Skeletal muscle tissue (tissue), 4 donors: ENCODE measurements around the gene METTL25B. TPM values are rescaled to one million over a fixed set of nuclear protein-coding genes. Genes with fewer than 3 reads are reported as not detected.
"Not testable (repeated sequence)": the region's sequence is repeated elsewhere in the genome, so short reads cannot be mapped to it uniquely, and the experiment has no call there.

Source experiments
- H3K27ac ChIP-seq: one replicate; pipeline ENCODE4 v1.7.0; 2013; ENCODE audit warnings: mild to moderate bottlenecking, low read depth, low read length, inconsistent platforms
- H3K27me3 ChIP-seq, 3 donors: one replicate each; pipeline ENCODE4 v1.7.0; 2013; ENCODE audit warnings: low read length in 3 of 3; ENCODE audit not compliant: control insufficient read depth in 3 of 3, insufficient read depth in 3 of 3
- H3K36me3 ChIP-seq, 3 donors: one replicate each; pipeline ENCODE4 v1.7.0; 2013; ENCODE audit warnings: low read length in 3 of 3; ENCODE audit not compliant: control insufficient read depth in 3 of 3, insufficient read depth in 3 of 3
- H3K4me1 ChIP-seq, 3 donors: one replicate each; pipeline ENCODE4 v1.7.0; 2013; ENCODE audit warnings: low read length in 3 of 3, mild to moderate bottlenecking in 3 of 3; ENCODE audit not compliant: control insufficient read depth in 3 of 3, insufficient read depth in 3 of 3
- H3K4me3 ChIP-seq, 3 donors: one replicate each; pipeline ENCODE4 v1.7.0; 2013; ENCODE audit warnings: low read length in 3 of 3
- H3K9ac ChIP-seq, 3 donors: one replicate each; pipeline ENCODE4 v1.7.0; 2013; ENCODE audit warnings: low read length in 3 of 3, mild to moderate bottlenecking in 3 of 3, moderate library complexity in 2 of 3, low read depth in 1 of 3
- H3K9me3 ChIP-seq, 3 donors: one replicate each; pipeline ENCODE4 v1.7.0; 2013; ENCODE audit warnings: low read length in 3 of 3; ENCODE audit not compliant: control insufficient read depth in 3 of 3
- total RNA-seq: library from RNA; depleted of rRNA; stranded (reverse); fragments of >200 nt; gene quantifications from one replicate; pipeline ENCODE4 v1.2.3, GENCODE V29; 2014
- donor health status: Osteomylitis.

METTL25B gene
- total RNA-seq, 1 donor from 2014 or later, result 4.2 TPM

DNA sequence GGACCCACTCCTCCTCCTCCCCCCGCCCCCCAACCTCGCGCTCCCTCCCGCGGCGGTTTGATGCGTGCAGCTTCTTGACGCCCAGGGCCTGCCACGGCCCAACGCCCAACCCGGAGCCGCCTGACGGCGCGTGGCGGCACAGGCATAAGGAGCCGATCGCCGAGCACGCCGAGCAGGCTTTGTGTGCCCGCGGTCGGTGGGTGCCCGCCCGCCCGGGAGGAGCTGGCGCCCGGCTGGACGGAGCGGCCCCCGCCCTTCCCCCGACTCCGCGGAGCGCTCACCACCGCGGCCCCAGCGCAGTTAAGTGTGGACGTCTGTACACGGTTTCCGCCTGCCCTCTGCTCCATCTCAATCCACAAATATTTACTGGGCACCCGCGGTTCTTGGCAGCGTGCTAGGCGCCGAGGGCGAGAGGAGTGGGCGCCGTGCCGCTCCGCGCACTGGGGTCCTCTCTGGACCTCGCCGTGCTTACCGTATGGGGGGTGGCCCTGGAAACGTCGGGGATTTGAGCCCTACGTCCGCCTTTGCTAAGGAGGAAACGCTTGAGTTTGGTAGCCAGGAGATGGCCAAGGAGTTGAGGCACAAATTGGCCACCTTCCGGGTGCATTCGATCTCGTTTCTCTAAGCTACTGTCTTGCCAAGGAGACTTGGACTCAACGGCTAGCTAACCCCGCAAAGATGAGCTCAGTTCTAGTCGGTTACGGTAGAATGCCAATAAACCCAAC, 23.6 kb downstream of the METTL25B start:
- peak overlapping the region; percentile 93 to 98 (median 95) for H3K4me3 ChIP-seq

DNA sequence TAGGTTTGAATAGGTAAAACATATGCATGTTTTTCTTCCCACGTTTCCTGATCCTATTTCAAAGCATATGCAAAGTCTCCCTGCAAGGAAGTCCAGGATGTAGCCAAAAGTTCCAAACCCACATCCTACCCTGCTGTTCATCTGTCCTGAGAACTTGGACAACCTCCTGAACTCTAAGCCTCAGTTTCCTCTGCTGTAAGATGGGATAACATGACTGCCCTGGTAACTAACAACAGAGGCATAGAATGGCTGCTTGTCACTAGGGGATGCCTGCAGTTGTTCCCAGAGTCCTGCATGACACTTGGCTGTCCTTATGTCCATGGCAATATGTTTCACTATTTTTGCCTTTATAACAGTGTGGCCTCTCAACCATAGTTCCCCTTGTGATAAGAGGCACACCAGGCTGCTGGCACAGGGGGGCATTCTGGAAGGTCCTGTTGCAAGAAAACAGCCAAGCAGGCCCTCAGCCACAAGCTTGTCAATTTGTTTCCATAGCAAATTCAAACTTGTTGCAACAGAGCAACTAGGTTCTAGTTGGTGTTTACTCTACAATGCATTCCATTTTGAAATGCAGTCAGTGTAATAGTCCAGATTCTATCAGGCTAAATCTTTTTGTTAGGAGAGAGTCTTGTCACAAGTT, 24.7 kb downstream of the METTL25B start:
- Histone ChIP-seq H3K4me3 (peak overlapping the region; percentile 93 to 98 (median 95)), H3K27me3 (no peaks in the 10 kb centered on the region), H3K27ac (peak overlapping the region; percentile 32), H3K9ac (peak overlapping the region; percentile 98 to 99 (median 98)), H3K36me3 (peaks cover 0 to 4% (median 0%) of the 10 kb centered on the region in 3 donors), H3K4me1 (peaks cover 40 to 52% (median 50%) of the 10 kb centered on the region in 3 donors), H3K9me3 (no peaks in the 10 kb centered on the region)

More for the DNA sequence above, 23.6 kb downstream of the METTL25B start:
- H3K4me1 ChIP-seq, result peaks cover 48 to 61% (median 58%) of the 10 kb centered on the region in 3 donors
- H3K36me3 ChIP-seq, result peaks cover 0 to 4% (median 0%) of the 10 kb centered on the region in 3 donors
- H3K9ac ChIP-seq, result peak overlapping the region; percentile 98 to 99 (median 98)
- H3K27me3 ChIP-seq, result no peaks in the 10 kb centered on the region
- peak overlapping the region; percentile 100 for H3K27ac ChIP-seq
- H3K9me3 ChIP-seq, result no peaks in the 10 kb centered on the region

DNA sequence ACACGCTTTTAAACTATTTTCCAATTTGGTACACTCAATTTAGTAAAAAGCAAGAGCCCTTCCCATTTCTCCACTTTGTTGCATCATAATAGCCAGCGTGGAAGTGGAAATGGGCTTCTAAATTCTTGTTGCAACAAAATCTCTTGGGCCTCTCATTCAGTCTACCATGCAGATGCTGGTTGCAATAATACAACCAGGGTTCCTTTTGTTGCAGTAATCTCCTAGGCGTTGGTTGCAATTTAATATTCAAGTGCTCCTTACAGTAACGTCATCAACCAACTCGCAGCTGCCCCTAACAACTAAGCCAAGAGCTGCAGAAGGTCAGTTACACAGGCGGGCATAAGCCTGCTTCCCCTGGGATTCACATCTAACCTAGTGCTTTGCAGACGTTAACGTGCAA, 25.9 kb downstream of the METTL25B start:
- no peaks in the 10 kb centered on the region for H3K27me3 ChIP-seq
- peaks cover 0 to 4% (median 0%) of the 10 kb centered on the region in 3 donors for H3K36me3 ChIP-seq
- no peak overlapping the region for H3K4me3 ChIP-seq
- H3K9me3 ChIP-seq, result no peaks in the 10 kb centered on the region
- no peak overlapping the region for H3K9ac ChIP-seq
- peaks cover 27 to 40% (median 38%) of the 10 kb centered on the region in 3 donors for H3K4me1 ChIP-seq
- no peak overlapping the region for H3K27ac ChIP-seq

DNA sequence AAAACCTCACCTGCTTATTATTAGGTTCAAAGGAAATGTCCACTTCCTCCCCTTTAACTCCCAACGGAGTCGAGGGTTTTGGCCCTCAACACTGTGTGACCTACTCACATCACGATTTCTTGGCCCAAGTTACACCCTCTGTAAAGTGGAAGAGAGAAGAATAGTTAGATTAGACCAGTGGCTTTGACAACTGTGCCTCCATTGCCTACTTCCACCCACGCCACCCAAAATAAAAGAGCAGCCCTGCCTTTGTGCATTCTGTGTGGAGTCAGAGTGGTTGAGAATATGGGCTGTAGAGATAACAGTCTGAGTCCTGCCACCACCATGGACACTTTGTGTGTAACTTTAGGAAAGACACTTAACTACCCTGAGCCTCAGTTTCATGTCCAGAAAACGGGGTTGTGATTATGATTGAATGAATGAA, 27.3 kb downstream of the METTL25B start:
- no peak overlapping the region for H3K4me3 ChIP-seq
- H3K36me3 ChIP-seq, result no peaks in the 10 kb centered on the region
- H3K9ac ChIP-seq, result no peak overlapping the region
- peaks cover 18 to 33% (median 31%) of the 10 kb centered on the region in 3 donors for H3K4me1 ChIP-seq
- H3K27me3 ChIP-seq, result no peaks in the 10 kb centered on the region
- no peak overlapping the region for H3K27ac ChIP-seq
- no peaks in the 10 kb centered on the region for H3K9me3 ChIP-seq

DNA sequence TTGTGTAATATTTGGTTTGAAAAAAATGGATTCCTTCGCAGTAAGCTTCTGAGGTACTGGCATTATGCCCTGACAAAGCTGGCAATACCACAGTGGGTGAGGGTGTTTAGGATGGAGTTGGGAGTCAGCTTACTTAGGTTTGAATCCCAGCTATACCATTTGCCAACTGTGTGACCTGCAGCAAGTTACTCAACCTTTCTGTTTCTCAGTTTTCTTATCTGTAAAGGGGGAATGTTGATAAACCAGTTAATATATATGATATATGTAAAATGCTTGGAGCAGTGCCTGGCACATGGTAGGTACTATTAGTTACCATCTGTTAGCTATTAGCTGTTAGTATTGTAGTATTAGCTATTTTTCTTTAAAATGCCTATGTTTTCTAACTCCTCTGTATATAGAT, 28.1 kb downstream of the METTL25B start:
- Histone ChIP-seq H3K4me3 (no peak overlapping the region), H3K27ac (no peak overlapping the region), H3K9ac (no peak overlapping the region), H3K27me3 (no peaks in the 10 kb centered on the region), H3K36me3 (no peaks in the 10 kb centered on the region), H3K9me3 (no peaks in the 10 kb centered on the region), H3K4me1 (peaks cover 18 to 38% (median 34%) of the 10 kb centered on the region in 3 donors)

DNA sequence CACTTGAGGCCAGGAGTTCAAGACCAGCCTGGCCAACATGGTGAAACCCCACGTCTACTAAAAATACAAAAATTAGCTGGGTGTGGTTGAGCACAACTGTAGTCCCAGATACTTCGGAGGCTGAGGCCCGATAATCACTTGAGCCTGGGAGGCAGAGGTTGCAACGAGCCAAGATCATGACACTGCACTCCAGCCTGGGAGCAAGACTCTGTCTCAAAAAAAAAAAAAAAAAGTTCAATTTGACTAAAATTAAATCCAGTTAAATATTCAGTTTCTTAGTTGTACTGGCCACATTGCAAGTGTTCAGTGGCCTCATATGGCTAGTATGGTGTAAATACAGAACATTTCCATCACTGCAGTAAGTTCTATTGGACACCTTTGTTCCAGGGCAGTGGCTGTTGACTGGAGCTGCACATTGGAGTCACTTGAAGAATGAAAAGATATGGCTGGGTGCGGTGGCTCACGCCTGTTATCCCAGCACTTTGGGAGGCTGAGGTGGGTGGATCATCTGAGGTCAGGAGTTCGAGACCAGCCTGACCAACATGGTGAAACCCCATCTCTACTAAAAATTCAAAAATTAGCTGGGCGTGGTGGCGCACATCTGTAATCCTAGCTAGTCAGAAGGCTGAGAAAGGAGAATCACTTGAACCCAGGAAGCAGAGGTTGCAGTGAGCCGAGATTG, 29.4 kb downstream of the METTL25B start:
- peaks cover 12 to 36% (median 29%) of the 10 kb centered on the region in 3 donors for H3K4me1 ChIP-seq
- not testable (repeated sequence) for H3K9ac ChIP-seq, H3K27me3 ChIP-seq, H3K27ac ChIP-seq, H3K9me3 ChIP-seq, H3K36me3 ChIP-seq, H3K4me3 ChIP-seq

DNA sequence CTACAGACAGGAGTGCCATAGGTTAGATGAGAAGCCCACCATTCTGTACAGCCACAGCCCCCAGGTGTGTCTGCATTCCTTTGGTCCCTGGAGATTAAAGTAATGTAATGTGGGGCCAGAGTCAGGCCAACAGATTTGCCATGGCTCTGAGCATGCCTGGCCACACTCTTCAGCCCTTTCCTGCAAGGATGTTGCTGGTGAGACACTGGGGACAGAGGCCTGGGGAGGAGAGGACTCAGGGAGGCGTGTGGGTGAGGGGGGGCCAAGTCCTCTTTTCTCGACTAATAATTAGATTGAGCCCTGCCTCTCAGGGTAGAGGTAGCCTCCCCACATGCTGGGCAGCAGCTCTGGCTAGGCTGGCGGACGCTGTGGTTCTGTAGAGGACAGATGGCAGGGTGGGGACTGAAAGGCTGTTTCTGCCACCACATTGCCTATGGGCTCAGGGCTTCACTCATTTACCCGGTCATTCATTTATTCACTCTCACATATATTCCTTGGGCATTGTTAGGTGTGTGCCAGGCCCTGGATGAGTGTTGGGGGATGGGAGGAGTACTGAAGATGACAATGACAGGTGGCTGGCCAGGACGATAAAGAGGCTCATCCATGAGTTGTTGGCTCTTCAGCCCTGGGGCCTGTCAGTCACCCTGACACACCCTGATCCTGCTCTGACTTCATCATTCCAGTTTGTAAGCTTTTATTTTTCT, 32.0 kb downstream of the METTL25B start:
- Histone ChIP-seq H3K9ac (peak overlapping the region in 2 of 3 donors; percentile 1 to 54), H3K27me3 (no peaks in the 10 kb centered on the region), H3K36me3 (no peaks in the 10 kb centered on the region), H3K27ac (peak overlapping the region; percentile 10), H3K9me3 (no peaks in the 10 kb centered on the region), H3K4me3 (no peak overlapping the region), H3K4me1 (peaks cover 4 to 17% (median 13%) of the 10 kb centered on the region in 3 donors)

DNA sequence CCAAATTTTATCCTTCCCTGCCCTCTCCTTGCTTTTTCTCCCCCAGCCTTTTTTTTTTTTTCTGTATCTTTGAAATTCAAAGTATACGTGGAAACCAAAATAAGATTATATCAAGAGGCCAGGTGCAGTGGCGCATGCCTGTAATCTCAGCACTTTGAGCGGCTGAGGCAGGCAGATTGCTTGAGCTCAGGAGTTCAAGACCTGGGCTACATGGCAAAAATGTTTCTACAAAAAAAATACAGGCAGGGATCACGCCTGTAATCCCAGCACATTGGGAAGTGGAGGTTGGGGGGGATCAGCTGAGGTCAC, 32.5 kb downstream of the METTL25B start:
- Histone ChIP-seq H3K27me3 (no peaks in the 10 kb centered on the region), H3K4me1 (peaks cover 5 to 15% (median 13%) of the 10 kb centered on the region in 3 donors), H3K27ac (peak overlapping the region; percentile 10), H3K4me3 (no peak overlapping the region), H3K9me3 (no peaks in the 10 kb centered on the region), H3K9ac (peak overlapping the region in 1 of 3 donors; percentile 54), H3K36me3 (no peaks in the 10 kb centered on the region)

DNA sequence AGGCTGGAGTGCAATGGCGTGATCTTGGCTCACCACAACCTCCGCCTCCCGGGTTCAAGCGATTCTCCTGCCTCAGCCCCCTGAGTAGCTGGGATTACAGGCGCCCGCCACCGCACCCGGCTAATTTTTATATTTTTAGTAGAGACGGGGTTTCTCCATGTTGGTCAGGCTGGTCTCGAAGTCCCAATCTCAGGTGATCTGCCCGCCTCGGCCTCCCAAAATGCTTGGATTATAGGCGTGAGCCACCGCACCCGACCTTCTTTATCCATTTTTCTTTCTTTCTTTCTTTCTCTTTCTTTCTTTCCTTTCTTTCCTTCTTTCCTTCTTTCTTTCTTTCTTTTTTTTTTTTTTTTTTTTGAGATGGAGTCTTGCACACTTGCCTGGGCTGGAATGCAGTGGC, 36.9 kb downstream of the METTL25B start:
- H3K4me1 ChIP-seq, result peaks cover 27 to 41% (median 30%) of the 10 kb centered on the region in 3 donors
- not testable (repeated sequence) for H3K4me3 ChIP-seq, H3K27me3 ChIP-seq, H3K27ac ChIP-seq, H3K9me3 ChIP-seq, H3K36me3 ChIP-seq, H3K9ac ChIP-seq
